HG03469 (cell line): ENCODE measurements around the gene IL20RB.

ENCODE experiments used
- ATAC-seq: cut with Tn5 transposase; IDR thresholded peaks from one replicate; pipeline ENCODE4 v1.9.1; 2021; ENCODE audit warnings: mild to moderate bottlenecking, moderate library complexity, moderate number of reproducible peaks; ENCODE audit not compliant: unreplicated experiment

Gene IL20RB, protein sequence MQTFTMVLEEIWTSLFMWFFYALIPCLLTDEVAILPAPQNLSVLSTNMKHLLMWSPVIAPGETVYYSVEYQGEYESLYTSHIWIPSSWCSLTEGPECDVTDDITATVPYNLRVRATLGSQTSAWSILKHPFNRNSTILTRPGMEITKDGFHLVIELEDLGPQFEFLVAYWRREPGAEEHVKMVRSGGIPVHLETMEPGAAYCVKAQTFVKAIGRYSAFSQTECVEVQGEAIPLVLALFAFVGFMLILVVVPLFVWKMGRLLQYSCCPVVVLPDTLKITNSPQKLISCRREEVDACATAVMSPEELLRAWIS

DNA sequence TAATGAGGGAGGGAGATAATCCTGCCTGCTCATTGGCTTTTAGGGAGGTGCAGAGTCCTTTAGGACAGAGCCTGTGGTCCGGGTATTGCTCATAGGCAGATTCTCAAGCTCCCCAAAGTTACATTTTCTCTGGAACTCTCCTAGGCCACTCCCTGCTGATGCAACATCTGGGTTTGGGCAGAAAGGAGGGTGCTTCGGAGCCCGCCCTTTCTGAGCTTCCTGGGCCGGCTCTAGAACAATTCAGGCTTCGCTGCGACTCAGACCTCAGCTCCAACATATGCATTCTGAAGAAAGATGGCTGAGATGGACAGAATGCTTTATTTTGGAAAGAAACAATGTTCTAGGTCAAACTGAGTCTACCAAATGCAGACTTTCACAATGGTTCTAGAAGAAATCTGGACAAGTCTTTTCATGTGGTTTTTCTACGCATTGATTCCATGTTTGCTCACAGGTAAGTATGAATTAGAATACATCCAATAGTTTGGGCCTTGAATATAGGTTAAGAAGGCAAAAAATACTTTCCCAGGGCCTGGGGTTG lies at the start of gene IL20RB:
Gene IL20RB, plus strand, starts transcription at position 233 of the 538 bp plus-strand sequence. Its CDS starts 131 bp downstream, at position 364.
- ATAC-seq: no peak

DNA sequence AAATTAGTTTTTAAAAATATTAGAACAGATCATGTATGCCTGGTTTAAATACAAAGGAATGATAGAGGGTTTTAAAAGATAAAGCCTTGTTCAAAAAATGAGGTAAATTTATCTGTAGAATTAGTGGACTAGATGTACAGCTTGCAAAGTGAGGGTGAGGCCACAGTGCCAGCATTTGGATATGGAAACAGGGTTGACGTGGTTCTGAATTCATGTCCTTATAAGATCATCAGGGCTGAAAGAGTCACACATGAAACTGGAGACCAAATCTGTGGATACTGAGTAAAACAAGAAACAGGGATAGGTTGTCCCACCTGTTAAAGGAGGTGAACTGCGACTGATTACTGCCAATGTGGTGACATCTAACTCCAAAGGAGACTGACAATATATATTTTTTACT lies 49.5 kb upstream of the IL20RB start:
- no peak for ATAC-seq

DNA sequence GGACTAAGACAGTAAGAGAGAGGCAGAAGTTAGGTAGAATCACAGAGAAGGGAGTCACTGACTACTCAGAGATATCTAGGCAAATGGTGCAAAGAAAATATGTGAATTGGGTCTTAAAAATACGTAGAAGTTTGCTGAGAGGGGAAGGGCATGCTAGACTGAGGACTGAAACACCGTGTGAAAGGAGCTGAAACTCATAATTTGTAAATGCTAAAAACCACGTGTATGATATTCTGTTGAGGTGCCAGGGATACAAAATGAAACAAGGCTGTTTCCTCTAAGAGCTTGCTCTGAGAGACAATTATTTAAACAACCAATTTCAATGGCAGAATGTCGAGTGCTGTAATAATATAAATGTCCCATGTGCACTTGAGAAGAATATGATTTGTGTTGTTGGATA lies 48.6 kb upstream of the IL20RB start:
- no peak for ATAC-seq

DNA sequence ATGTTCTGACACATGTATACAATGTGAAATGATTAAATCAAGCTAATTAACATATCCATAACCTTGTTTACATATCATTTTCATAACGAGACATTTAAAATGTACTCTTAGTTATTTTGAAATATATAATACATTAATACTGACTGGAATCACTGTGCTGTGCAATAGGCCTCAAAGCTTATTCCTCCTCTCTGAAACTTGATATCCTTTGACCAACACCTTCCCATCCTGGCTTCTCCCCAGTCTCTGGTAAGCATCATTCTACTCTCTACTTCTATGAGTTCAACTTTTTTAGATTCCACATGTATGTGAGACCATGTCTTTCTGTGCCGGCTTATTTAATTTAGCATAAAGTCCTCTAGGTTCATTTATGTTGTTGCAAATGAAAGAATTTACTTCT lies 47.1 kb upstream of the IL20RB start:
- no peak for ATAC-seq

DNA sequence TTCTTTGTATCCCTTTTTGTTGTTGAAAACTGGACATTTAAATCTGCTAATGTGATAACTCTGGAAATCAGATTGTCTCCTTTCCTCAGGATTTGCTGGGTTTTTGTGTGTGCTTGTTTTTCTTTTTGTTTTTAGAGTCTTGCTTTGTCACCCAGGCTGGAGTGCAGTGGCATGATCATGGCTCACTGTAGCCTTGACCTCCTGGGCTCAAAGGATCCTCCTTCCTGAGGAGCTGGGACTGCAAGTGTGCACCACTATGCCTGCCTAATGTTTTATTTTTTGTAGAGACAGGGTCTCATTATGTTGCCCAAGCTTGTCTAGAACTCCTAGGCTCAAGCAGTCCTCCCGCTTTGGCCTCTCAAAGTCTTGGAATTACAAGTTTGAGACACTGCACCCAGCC lies 44.6 kb upstream of the IL20RB start:
- ATAC-seq: no peak

DNA sequence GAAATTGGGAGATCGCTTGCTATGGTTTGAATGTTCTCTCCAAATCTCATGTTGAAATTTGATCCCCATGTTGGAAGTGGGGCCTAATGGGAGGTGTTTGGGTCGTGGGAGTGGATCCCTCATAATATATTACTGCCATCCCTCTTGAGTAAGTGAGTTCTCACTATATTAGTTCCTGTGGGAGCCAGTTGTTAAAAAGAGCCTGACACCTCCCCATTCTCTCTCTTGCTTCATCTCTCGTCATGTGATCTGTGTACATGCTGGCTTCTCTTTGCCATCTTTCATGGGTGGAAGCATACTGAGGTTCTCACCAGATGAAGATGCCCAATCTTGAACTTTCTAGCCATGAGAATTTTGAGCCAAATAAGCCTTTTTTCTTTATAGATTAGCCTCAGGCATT lies 43.0 kb upstream of the IL20RB start:
- no peak for ATAC-seq

DNA sequence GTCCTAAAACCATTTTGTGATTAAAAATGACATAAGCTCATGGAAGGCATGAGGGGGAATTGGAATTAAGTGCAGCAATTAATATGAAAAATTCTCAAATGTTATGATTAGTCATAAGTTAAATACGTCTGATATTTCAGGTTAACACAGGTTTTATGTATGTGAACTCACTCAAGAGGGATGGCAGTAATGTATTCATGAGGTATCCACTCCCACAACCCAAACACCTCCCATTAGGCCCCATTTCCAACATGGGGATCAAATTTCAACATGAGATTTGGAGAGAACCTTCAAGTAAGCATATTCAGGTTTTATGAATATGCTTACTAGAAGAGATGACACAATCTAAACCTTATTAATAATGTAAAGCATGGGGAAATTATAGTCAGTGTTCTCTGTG lies 41.6 kb upstream of the IL20RB start:
- ATAC-seq: no peak

DNA sequence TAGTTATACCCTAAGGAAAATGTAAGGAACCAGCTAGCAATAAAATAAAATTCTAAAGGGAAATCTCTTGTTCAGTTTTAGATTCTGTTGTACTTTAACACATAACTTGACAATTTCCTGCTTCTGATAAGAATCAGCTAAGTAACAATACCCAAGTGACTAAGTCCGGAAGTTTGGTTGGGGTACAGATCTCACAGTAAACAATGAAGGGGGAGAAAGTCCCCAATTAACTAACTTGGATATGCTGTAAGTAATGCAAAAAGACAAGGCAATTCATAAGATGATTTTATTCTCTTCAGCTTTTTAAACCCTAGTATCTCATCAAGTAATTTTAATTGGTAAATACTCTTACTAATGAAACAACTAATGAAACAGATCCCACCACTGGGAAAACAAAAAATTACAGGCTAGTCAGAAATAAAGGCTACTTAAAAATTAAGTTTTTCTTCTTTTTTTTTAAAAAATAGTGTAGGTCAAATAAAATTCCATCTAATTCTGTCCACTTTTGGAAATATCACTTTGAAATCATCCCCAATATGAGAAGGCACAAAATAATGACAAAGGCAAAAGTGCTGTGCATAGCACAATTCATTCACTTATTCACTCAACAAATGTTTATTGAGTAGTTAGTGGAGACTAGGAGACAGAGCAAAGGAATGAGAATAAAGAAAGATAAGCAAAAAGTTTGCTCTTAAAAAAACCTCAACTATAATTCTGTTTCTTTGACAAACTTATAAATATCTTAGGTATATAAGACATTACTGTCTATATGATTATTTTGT lies 37.8 kb upstream of the IL20RB start:
- ATAC-seq: peak; percentile 46

DNA sequence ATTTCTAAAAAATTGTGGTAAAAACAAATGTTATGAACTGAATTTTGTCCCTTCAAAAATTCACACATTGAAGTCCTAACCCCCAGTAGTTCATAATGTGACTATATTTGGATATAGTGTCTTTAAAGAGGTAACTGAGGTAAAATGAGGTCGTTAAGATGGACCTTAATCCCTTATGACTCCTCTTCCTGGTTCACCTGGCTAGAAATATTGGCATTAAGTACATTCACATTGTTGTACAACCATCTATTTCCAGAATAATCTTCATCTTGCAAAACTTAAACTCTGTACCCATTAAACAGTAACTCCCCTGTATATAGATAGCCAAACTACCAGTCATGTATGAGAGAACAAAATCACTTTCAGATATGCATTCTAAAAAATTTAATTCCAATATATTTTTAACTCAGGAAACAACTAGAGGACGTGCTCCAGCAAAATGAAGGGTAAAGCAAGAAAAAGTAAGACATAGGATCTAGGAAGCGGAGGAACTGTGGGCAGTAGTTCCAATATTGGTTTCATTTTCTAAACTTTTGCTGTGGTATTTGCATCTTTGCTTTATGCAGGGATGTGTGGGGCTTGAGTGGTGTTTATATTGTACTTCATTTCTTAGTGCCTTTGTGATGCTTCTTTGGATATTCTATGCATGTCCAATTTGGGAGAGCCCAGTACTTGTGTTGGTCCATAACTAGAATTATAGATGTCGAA lies 36.7 kb upstream of the IL20RB start:
- no peak for ATAC-seq

DNA sequence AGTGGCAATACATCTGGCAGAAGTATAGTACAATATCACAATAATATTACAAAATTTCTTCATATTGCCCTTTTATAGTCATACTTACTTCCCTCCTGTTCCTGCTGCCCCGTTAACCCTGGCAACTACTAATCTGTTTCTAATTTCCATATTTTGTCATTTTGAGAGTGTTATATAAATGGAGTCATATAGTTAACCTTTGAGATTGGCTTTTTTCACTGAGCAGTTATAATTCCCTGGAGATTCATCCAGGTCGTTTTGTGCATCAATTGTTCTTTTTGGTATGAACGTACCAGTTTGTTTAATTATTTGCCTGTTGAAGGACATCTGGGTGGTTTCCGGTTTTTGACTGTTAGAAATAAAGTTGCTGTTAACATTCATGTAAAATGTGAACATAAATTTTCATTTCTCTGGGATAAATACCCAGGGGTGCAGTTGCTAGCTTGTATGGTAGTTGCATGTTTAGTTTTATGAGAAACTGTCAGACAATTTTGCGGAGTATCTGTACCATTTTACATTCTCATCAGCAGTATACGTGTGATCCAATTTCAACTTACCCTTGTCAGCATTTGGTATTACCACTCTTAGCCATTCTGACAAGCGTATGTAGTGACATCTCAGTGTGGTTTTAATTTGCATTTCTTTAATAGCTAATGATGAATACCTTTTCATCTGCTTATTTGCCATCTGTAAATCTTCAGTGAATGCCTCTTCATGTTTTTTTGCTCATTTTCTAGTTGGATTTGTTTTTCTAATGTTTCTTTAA lies 32.2 kb upstream of the IL20RB start:
- no peak for ATAC-seq

DNA sequence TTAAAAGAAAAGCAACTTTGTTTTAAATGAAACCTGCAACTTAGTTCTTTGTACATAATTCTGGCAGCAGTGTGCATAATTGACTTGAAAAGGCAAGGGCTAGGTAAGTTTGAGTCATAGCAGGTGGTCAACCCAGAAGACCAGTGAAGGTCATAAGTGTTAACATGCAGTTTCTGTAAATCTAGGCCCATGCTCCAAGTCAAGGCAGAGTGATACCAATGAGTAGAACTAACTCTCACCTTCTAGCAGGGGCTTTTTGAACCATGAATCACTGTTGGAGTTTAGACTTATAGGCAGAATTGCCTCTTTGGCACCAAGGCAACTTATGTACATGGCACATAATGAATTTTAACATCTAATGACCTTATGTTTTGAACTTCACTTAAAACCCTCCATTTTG lies 29.5 kb upstream of the IL20RB start:
- no peak for ATAC-seq

DNA sequence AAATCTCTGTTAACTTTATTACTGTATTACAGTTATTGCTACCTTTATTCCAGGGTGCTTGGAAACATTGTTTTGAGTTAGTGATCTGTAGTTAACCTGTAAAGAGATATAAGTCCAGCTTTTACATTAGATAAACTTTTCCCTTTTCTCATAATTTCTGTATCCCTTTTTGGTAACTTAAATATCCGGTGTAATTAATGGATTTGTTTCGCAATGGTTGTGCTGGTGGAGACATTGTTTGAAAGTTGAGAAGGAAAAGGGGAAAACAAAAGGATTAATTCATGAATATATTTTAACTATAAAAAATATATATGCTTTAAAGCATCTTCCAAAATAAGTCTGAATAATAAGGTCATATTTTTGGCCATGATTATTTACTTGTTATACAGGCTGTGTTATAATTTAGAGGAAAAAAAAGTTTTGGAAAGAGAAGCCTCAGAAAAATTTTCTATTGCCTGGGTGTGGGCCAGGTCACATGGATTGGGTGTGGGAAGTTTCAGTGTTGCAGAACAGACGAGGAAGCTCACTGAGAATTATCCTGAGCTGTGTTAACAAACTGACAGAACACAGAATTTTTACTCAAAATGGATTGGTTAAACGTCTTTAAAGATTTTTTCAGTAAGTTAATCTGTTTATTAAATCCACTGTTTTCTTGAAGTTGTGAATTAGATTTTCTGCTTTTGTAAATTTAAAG lies 27.7 kb upstream of the IL20RB start:
- no peak for ATAC-seq

DNA sequence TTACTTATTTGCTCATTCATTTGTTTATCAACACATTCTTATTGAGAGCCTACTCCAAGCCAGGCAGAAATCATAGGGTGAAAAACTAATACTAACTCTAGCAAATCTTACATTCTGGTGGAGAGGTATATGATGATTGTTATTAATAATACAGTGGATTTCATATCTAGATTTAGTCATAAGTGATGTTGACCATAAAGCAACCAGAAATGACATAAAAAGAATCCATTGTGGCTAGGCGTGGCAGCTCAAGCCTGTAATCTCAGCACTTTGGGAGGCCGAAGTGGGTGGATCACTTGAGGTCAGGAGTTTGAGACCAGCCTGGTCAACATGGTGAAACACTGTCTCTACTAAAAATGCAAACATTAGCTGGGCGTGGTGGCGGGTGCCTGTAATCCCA lies 26.2 kb upstream of the IL20RB start:
- no peak for ATAC-seq

DNA sequence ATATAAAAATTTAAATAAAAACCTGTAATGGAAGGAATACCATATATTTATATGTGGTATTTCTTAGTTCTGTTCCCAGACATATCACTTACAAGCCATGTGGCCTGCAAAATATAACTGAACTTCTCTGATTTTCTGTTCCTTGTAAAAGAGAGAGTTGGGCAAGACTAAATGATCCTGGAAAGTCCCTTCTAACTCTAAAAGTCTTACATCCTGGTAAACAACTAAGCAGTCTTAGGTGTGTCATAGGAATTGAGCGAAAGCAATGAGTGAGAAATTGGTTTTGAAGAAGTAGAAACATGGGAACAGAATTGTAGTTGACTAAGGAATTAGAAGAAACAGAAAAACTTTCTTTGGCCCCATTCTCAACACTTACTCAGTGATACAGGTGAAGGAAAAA lies 25.3 kb upstream of the IL20RB start:
- no peak for ATAC-seq

DNA sequence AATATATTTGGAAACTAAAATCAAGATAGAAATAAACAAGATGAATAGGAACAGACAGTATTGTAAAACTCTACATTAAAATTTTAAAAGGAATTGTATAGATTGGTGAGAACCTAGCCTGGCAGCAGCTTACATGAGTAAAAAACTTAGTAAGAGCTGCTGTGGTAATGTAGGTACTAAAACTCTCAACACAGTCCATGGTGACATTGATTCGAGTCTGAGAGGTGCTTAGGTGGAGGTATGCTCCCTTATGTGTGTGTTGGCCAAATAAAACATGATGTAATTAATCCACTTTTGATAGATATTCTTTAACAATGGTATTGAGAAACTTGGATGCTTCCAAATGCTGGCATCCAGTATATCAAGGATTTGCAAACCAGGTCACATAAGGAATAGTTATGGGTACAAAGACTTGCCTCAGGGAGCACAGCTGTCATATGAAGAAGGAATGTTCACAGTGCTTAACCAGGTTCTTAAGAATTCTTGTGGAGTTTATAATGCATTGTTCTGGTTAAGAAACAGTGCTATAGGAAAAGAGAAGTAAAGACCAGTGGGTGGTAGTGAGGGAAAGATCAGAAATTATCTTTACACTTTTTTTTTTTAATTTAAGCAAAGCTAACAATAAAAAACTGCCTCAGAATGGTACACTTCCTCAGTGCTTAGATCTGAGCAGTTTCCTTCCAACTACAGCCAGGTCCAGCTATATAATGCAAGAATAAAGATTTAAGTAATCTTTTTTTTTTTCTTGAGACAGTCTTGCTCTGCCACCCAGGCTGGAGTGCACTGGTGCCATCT lies 24.6 kb upstream of the IL20RB start:
- ATAC-seq: no peak

DNA sequence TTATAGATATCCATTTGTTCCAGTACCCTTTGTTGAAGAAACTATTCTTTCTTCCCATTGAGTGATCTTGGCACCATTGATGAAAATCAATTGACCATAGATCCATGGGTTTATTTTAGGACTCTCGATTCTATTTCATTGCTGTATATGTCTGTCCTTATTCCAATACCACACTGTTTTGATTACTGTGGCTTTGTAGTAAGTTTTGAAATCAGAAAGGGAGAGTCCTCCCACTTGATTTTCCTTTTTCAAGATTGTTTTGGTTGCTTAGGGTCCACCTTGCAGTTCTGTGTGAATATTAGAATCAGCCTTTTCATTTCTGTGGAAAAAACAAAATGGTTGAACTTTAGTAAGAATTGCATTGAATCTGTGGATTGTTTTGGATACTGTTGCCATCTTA lies 20.6 kb upstream of the IL20RB start:
- no peak for ATAC-seq

DNA sequence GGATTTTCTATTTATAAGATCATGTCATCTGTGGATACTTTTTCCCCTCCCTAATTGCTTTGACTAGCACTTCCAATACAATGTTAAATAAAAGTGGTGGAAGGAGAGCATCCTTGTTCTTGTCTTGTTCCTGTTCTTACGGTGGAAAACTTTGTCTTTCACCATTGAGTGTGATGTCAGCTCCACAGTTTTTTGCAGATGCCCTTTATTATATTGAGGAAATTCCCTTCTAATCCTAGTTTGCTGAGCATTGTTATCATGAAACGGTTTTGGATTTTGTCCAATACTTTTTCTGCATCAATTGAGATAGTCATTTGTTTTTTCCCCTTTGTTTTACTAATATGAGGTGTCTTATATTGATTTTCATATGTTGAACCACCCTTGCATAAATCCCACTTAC lies 19.9 kb upstream of the IL20RB start:
- no peak for ATAC-seq

DNA sequence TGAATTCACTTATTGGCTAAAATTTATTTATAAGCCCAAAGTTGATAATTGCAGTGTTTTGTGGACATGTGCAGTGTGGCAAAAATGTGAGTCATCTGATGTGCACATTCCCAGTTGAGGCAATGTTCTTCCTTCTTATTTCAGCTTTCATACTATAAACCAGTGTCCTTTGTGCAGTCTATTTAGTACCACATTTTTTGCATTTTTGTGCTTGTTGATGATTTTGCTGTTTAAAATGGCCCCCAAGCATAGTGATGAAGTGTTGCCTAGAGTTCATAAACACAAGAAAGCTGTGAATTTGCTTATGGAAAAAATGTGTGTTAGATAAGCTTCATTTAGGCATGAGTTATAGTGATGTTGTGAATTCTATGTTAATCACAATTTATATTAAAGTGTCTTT lies 19.4 kb upstream of the IL20RB start:
- no peak for ATAC-seq

DNA sequence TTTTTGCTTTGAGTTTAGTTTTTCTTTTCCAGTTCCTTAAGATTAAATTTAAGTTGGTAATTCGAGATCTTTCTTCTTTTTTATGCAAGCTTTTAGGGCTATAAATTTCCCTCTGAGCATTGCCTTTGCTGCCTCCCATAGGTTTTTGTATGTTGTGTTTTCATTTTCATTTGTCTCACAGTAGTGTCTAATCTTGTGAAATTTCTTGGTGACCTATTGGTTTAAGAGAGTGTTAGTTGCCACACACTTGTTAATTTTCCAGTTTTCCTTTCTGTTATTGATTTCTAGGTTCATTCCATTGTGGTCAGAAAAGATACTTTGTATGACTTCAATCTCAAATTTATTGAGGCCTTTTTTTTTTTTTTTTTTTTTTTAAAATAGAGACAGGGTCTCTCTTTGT lies 18.3 kb upstream of the IL20RB start:
- ATAC-seq: no peak
